ENCODE results near the gene KRTAP5-6. TPM values are rescaled to one million over a fixed set of nuclear protein-coding genes. Genes with fewer than 3 reads are reported as not detected.

Gene KRTAP5-6
- total and polyA plus RNA-seq, 2 donors (not counting 1 experiment from before 2014, with no cell fraction given), result not detected

GRCh38 chr11:1656670-1657069 is 40.3 kb upstream of the KRTAP5-6 start:
- Histone ChIP-seq H3K9me3 (ENCODE audit: control extremely low read depth in 1 of 3, control insufficient read depth in 2 of 3, insufficient read depth in 1 of 3, low read length in 2 of 3) (no peaks in the 10 kb centered on the region), H3K79me2 (ENCODE audit: control insufficient read depth, insufficient read depth, low read length) (no peaks in the 10 kb centered on the region), H3K36me3 (replicated peaks in 1 of 2; ENCODE audit: control extremely low read depth in 1 of 2, control insufficient read depth in 1 of 2, extremely low read depth in 1 of 2, insufficient read depth in 2 of 2, low read length in 1 of 2) (no peaks in the 10 kb centered on the region), H4K20me1 (ENCODE audit: control insufficient read depth, insufficient read depth, low read length, poor library complexity, severe bottlenecking) (no peaks in the 10 kb centered on the region), H3K9ac (ENCODE audit: low read length) (no peak overlapping the region), H3K4me3 (ENCODE audit: control extremely low read depth in 1 of 5, extremely low read depth in 1 of 5, insufficient read depth in 1 of 5, low read depth in 2 of 5, low read length in 4 of 5) (no peak overlapping the region), H2AFZ (ENCODE audit: insufficient read depth, low read depth, low read length, poor library complexity, severe bottlenecking) (no peak overlapping the region), H3K4me2 (replicated peaks; ENCODE audit: low read depth, low read length, poor library complexity, severe bottlenecking) (no peak overlapping the region), H3K4me1 (ENCODE audit: control insufficient read depth in 2 of 2, insufficient read depth in 2 of 2, low read length in 2 of 2) (peaks cover 0 to 10% of the 10 kb centered on the region in 2 donors), H3K27me3 (replicated peaks in 1 of 4; ENCODE audit: control extremely low read depth in 1 of 4, control insufficient read depth in 3 of 4, insufficient read depth in 4 of 4, low read length in 3 of 4) (peaks cover 0 to 36% (median 4%) of the 10 kb centered on the region in 4 experiments), H3K27ac (ENCODE audit: low read length in 2 of 2) (no peak overlapping the region)
- 86% methylated on average over 6 of the region's 7 CpGs for WGBS (ENCODE audit: insufficient coverage)
- CTCF ChIA-PET, result interaction anchor here (4.5 kb wide), 1 partner anchor 176 kb away, joined by 72 read pairs; the partner anchor contains the start of gene SYT8
- Mint-ChIP-seq H3K4me3 (no peak overlapping the region), H3K27me3 (peaks cover 51% of the 10 kb centered on the region), H3K4me1 (no peaks in the 10 kb centered on the region), H3K27ac (no peak overlapping the region), H3K9me3 (ENCODE audit: insufficient read depth) (no peaks in the 10 kb centered on the region)
- intact Hi-C loops (cut with micrococcal nuclease), result no loop called here
- POLR2A ChIA-PET, result no interaction called here
- ATAC-seq (ENCODE audit: low read depth) (no peak), DNase-seq (no peak)
- TF ChIP-seq EZH2 (IDR thresholded peaks at IDR 0.05; ENCODE audit: borderline replicate concordance, insufficient read depth, low read depth, low read length, poor library complexity, severe bottlenecking), result no peak
- no peak for TF ChIP-seq CTCF (IDR thresholded peaks at IDR 0.05)

GRCh38 chr11:1659506-1659905 is 37.5 kb upstream of the KRTAP5-6 start:
- Mint-ChIP-seq H3K4me3 (no peak overlapping the region), H3K9me3 (ENCODE audit: insufficient read depth) (no peaks in the 10 kb centered on the region), H3K27me3 (peaks cover 41% of the 10 kb centered on the region), H3K4me1 (no peaks in the 10 kb centered on the region), H3K27ac (no peak overlapping the region)
- H3K9ac ChIP-seq (ENCODE audit: low read length), result no peak overlapping the region
- peak overlapping the region; percentile 46 for H2AFZ ChIP-seq (ENCODE audit: insufficient read depth, low read depth, low read length, poor library complexity, severe bottlenecking)
- H3K9me3 ChIP-seq (ENCODE audit: control extremely low read depth in 1 of 3, control insufficient read depth in 2 of 3, insufficient read depth in 1 of 3, low read length in 2 of 3), result no peaks in the 10 kb centered on the region
- H3K27me3 ChIP-seq (replicated peaks in 1 of 4; ENCODE audit: control extremely low read depth in 1 of 4, control insufficient read depth in 3 of 4, insufficient read depth in 4 of 4, low read length in 3 of 4), result peaks cover 0 to 22% (median 0%) of the 10 kb centered on the region in 4 experiments
- no peaks in the 10 kb centered on the region for H4K20me1 ChIP-seq (ENCODE audit: control insufficient read depth, insufficient read depth, low read length, poor library complexity, severe bottlenecking)
- DNase-seq (no peak), ATAC-seq (ENCODE audit: low read depth) (no peak)
- 0% methylated on average over 3 of the region's 14 CpGs for WGBS (ENCODE audit: insufficient coverage)
- intact Hi-C loops (cut with micrococcal nuclease), result no loop called here
- ChIA-PET POLR2A (no interaction called here), CTCF (no interaction called here)
- H3K79me2 ChIP-seq (ENCODE audit: control insufficient read depth, insufficient read depth, low read length), result no peaks in the 10 kb centered on the region
- H3K4me3 ChIP-seq (ENCODE audit: control extremely low read depth in 1 of 5, extremely low read depth in 1 of 5, insufficient read depth in 1 of 5, low read depth in 2 of 5, low read length in 4 of 5), result no peak overlapping the region
- H3K4me1 ChIP-seq (ENCODE audit: control insufficient read depth in 2 of 2, insufficient read depth in 2 of 2, low read length in 2 of 2), result peaks cover 0 to 4% of the 10 kb centered on the region in 2 donors
- no peak overlapping the region for H3K27ac ChIP-seq (ENCODE audit: low read length in 2 of 2)
- H3K36me3 ChIP-seq (replicated peaks in 1 of 2; ENCODE audit: control extremely low read depth in 1 of 2, control insufficient read depth in 1 of 2, extremely low read depth in 1 of 2, insufficient read depth in 2 of 2, low read length in 1 of 2), result no peaks in the 10 kb centered on the region
- peak overlapping the region; percentile 5 for H3K4me2 ChIP-seq (replicated peaks; ENCODE audit: low read depth, low read length, poor library complexity, severe bottlenecking)
- no peak for TF ChIP-seq CTCF (IDR thresholded peaks at IDR 0.05)
- no peak for TF ChIP-seq EZH2 (IDR thresholded peaks at IDR 0.05; ENCODE audit: borderline replicate concordance, insufficient read depth, low read depth, low read length, poor library complexity, severe bottlenecking)

Measured in B cell (primary cell).